ENCODE data around the gene TEX47. TPM values are rescaled to one million over a fixed set of nuclear protein-coding genes. Genes with fewer than 3 reads are reported as not detected.

The TEX47 gene
- total and polyA plus RNA-seq, 2 experiments from 2014 or later, result not detected

- no peaks in the 10 kb centered on the region for H3K27me3 Mint-ChIP-seq (ENCODE audit: insufficient read depth, low read depth, poor library complexity)
Measured at GRCh38 chr7:88806280-88807037, 10.9 kb upstream of the TEX47 start.

More at GRCh38 chr7:88806280-88807037, 10.9 kb upstream of the TEX47 start:
- Mint-ChIP-seq H3K36me3 (ENCODE audit: low read depth) (no peaks in the 10 kb centered on the region), H3K9me3 (no peaks in the 10 kb centered on the region), H3K4me3 (no peak overlapping the region), H3K27ac (no peak overlapping the region), H3K4me1 (peaks cover 4% of the 10 kb centered on the region; the same call in 2 of the 3 replicates)
- Histone ChIP-seq H3K4me1 (ENCODE audit: insufficient read depth) (no peaks in the 10 kb centered on the region), H3K4me2 (no peak overlapping the region), H2AFZ (no peak overlapping the region), H3K4me3 (no peak overlapping the region), H3K27me3 (ENCODE audit: insufficient read depth) (no peaks in the 10 kb centered on the region), H3K79me2 (replicated peaks; ENCODE audit: insufficient read depth) (no peaks in the 10 kb centered on the region), H4K20me1 (replicated peaks; ENCODE audit: insufficient read depth) (no peaks in the 10 kb centered on the region), H3F3A (replicated peaks; ENCODE audit: low read depth) (no peaks in the 10 kb centered on the region), H3K27ac (ENCODE audit: low read depth) (no peak overlapping the region), H3K9me2 (ENCODE audit: insufficient read depth) (no peaks in the 10 kb centered on the region), H3K36me3 (ENCODE audit: insufficient read depth) (no peaks in the 10 kb centered on the region)
- no peak for ATAC-seq
- TF ChIP-seq NANOG (IDR thresholded peaks at IDR 0.05; ENCODE audit: borderline replicate concordance), result no peak
- no peak for TF ChIP-seq STAT1 (IDR thresholded peaks at IDR 0.05; ENCODE audit: unreplicated experiment)
- TF ChIP-seq, protein P1, sequence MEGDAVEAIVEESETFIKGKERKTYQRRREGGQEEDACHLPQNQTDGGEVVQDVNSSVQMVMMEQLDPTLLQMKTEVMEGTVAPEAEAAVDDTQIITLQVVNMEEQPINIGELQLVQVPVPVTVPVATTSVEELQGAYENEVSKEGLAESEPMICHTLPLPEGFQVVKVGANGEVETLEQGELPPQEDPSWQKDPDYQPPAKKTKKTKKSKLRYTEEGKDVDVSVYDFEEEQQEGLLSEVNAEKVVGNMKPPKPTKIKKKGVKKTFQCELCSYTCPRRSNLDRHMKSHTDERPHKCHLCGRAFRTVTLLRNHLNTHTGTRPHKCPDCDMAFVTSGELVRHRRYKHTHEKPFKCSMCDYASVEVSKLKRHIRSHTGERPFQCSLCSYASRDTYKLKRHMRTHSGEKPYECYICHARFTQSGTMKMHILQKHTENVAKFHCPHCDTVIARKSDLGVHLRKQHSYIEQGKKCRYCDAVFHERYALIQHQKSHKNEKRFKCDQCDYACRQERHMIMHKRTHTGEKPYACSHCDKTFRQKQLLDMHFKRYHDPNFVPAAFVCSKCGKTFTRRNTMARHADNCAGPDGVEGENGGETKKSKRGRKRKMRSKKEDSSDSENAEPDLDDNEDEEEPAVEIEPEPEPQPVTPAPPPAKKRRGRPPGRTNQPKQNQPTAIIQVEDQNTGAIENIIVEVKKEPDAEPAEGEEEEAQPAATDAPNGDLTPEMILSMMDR (conservative IDR thresholded peaks at IDR 0.05; ENCODE audit: low read depth in 2 of 2), result no peak
- no peak for TF ChIP-seq JUNB (IDR thresholded peaks at IDR 0.05; ENCODE audit: unreplicated experiment)
- no peak for TF ChIP-seq ZNF114 (CRISPR knock-in tag; IDR thresholded peaks at IDR 0.05)
- TF ChIP-seq POLR2AphosphoS5 (IDR thresholded peaks at IDR 0.05; ENCODE audit: low read depth), result no peak
- TF ChIP-seq EZH2phosphoT487 (IDR thresholded peaks at IDR 0.05; ENCODE audit: unreplicated experiment), result no peak
- TF ChIP-seq CREB1 (CRISPR knock-in tag; IDR thresholded peaks at IDR 0.05; ENCODE audit: low read depth), result no peak
- TF ChIP-seq ZNF331 (CRISPR knock-in tag; IDR thresholded peaks at IDR 0.05; ENCODE audit: low read depth), result no peak
- TF ChIP-seq, protein P2, sequence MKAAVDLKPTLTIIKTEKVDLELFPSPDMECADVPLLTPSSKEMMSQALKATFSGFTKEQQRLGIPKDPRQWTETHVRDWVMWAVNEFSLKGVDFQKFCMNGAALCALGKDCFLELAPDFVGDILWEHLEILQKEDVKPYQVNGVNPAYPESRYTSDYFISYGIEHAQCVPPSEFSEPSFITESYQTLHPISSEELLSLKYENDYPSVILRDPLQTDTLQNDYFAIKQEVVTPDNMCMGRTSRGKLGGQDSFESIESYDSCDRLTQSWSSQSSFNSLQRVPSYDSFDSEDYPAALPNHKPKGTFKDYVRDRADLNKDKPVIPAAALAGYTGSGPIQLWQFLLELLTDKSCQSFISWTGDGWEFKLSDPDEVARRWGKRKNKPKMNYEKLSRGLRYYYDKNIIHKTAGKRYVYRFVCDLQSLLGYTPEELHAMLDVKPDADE (IDR thresholded peaks at IDR 0.05), result no peak
- no peak for TF ChIP-seq REST (IDR thresholded peaks at IDR 0.05; ENCODE audit: unreplicated experiment)
- TF ChIP-seq EZH2 (IDR thresholded peaks at IDR 0.05; ENCODE audit: low read depth, unreplicated experiment), result no peak
- TF ChIP-seq, protein P3, sequence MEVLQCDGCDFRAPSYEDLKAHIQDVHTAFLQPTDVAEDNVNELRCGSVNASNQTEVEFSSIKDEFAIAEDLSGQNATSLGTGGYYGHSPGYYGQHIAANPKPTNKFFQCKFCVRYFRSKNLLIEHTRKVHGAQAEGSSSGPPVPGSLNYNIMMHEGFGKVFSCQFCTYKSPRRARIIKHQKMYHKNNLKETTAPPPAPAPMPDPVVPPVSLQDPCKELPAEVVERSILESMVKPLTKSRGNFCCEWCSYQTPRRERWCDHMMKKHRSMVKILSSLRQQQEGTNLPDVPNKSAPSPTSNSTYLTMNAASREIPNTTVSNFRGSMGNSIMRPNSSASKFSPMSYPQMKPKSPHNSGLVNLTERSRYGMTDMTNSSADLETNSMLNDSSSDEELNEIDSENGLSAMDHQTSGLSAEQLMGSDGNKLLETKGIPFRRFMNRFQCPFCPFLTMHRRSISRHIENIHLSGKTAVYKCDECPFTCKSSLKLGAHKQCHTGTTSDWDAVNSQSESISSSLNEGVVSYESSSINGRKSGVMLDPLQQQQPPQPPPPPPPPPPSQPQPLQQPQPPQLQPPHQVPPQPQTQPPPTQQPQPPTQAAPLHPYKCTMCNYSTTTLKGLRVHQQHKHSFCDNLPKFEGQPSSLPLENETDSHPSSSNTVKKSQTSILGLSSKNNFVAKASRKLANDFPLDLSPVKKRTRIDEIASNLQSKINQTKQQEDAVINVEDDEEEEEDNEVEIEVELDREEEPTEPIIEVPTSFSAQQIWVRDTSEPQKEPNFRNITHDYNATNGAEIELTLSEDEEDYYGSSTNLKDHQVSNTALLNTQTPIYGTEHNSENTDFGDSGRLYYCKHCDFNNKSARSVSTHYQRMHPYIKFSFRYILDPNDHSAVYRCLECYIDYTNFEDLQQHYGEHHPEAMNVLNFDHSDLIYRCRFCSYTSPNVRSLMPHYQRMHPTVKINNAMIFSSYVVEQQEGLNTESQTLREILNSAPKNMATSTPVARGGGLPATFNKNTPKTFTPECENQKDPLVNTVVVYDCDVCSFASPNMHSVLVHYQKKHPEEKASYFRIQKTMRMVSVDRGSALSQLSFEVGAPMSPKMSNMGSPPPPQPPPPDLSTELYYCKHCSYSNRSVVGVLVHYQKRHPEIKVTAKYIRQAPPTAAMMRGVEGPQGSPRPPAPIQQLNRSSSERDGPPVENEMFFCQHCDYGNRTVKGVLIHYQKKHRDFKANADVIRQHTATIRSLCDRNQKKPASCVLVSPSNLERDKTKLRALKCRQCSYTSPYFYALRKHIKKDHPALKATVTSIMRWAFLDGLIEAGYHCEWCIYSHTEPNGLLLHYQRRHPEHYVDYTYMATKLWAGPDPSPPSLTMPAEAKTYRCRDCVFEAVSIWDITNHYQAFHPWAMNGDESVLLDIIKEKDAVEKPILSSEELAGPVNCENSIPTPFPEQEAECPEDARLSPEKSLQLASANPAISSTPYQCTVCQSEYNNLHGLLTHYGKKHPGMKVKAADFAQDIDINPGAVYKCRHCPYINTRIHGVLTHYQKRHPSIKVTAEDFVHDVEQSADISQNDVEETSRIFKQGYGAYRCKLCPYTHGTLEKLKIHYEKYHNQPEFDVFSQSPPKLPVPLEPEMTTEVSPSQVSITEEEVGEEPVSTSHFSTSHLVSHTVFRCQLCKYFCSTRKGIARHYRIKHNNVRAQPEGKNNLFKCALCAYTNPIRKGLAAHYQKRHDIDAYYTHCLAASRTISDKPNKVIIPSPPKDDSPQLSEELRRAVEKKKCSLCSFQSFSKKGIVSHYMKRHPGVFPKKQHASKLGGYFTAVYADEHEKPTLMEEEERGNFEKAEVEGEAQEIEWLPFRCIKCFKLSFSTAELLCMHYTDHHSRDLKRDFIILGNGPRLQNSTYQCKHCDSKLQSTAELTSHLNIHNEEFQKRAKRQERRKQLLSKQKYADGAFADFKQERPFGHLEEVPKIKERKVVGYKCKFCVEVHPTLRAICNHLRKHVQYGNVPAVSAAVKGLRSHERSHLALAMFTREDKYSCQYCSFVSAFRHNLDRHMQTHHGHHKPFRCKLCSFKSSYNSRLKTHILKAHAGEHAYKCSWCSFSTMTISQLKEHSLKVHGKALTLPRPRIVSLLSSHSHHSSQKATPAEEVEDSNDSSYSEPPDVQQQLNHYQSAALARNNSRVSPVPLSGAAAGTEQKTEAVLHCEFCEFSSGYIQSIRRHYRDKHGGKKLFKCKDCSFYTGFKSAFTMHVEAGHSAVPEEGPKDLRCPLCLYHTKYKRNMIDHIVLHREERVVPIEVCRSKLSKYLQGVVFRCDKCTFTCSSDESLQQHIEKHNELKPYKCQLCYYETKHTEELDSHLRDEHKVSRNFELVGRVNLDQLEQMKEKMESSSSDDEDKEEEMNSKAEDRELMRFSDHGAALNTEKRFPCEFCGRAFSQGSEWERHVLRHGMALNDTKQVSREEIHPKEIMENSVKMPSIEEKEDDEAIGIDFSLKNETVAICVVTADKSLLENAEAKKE (CRISPR knock-in tag; IDR thresholded peaks at IDR 0.05), result no peak
- no peak for DNase-seq (ENCODE audit: low spot score)
